ENCODE results near the gene ESYT1.

Gene ESYT1

DNA sequence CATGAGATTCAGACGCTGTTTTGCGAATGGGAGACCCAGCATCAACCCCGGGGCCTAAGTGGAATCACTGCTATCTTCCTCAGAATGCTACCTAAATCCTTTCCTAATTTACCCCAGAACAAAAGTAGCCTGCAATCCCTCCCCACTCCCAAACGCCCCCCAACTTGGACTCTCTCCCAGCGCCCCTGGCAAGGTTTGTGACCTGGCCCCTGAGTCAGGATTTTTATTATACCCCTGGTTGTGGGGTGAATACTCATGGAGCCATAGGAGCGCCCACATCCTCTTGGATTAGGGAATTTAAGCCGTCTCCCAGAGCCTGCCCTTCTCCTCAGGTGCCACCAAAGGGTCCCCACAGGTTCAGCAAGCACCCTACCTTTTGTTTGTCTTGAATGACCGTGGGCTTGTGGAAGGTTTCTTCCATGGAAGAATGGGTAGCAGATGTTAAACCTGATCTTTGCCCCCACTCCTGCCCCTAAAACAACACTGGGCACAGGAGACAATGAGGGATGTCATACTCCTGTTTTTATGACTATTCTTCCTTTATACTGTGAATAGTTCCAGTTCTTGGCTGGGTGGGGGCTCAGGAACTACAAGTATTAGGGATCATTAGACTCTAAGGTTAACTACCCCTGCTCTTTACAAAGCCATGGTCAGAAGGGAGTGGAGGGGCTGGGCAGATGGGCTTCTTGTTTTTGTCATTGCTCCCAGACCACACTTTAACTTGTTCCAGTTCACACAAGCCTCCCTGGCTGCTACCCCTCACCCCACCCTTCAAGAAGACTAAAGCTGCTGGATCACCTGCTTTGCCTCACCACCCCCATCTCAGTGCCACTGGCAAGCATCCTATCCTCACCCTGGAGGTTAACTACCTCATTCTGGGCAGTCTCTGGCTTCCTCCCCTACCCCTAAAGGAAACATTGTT, 24.9 kb downstream of the ESYT1 start:
- TF ChIP-seq GATA2 (IDR thresholded peaks at IDR 0.05; ENCODE audit: low read depth, low read length): no peak
- no peak for TF ChIP-seq GATA3 (IDR thresholded peaks at IDR 0.05; ENCODE audit: low read depth, low read length)

DNA sequence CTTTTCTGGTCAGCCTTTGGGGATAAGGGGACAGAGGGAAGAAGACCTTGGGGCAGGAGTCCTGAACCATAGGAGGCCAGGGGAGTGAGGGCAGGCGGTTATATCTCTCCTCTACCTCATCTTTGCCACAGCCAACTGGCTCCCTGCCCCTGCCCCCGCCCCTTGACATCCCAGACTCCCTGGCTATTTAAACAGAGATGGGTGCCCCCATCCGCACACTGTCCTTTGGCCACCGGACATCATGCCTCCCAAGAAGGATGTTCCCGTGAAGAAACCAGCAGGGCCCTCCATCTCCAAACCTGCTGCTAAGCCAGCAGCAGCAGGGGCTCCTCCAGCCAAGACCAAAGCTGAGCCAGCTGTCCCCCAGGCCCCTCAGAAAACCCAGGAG, 25.6 kb downstream of the ESYT1 start:
- TF ChIP-seq GATA2 (IDR thresholded peaks at IDR 0.05; ENCODE audit: low read depth, low read length): no peak
- TF ChIP-seq GATA3 (IDR thresholded peaks at IDR 0.05; ENCODE audit: low read depth, low read length): no peak

GRCh38 chr12:56154246-56154771, 26.2 kb downstream of the ESYT1 start:
- no peak for TF ChIP-seq GATA2 (IDR thresholded peaks at IDR 0.05; ENCODE audit: low read depth, low read length)
- TF ChIP-seq GATA3 (IDR thresholded peaks at IDR 0.05; ENCODE audit: low read depth, low read length): no peak

DNA sequence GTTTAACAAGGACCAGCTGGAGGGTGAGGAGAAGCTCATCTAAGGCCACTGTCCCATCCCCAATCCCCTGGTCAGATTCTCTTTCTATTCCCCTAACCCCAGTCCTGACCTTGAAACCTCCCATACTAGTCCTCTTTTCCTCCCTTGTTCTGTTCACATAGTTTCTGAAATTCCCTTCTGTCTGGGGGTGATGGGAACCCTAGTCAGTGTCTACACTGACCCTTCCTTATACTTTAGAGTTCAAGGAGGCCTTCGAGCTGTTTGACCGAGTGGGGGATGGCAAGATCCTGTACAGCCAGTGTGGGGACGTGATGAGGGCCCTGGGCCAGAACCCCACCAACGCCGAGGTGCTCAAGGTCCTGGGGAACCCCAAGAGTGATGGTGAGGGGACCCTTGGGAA, 26.8 kb downstream of the ESYT1 start:
- TF ChIP-seq GATA2 (IDR thresholded peaks at IDR 0.05; ENCODE audit: low read depth, low read length): no peak
- no peak for TF ChIP-seq GATA3 (IDR thresholded peaks at IDR 0.05; ENCODE audit: low read depth, low read length)

GRCh38 chr12:56155256-56155845, 27.3 kb downstream of the ESYT1 start:
- no peak for TF ChIP-seq GATA2 (IDR thresholded peaks at IDR 0.05; ENCODE audit: low read depth, low read length)
- no peak for TF ChIP-seq GATA3 (IDR thresholded peaks at IDR 0.05; ENCODE audit: low read depth, low read length)

DNA sequence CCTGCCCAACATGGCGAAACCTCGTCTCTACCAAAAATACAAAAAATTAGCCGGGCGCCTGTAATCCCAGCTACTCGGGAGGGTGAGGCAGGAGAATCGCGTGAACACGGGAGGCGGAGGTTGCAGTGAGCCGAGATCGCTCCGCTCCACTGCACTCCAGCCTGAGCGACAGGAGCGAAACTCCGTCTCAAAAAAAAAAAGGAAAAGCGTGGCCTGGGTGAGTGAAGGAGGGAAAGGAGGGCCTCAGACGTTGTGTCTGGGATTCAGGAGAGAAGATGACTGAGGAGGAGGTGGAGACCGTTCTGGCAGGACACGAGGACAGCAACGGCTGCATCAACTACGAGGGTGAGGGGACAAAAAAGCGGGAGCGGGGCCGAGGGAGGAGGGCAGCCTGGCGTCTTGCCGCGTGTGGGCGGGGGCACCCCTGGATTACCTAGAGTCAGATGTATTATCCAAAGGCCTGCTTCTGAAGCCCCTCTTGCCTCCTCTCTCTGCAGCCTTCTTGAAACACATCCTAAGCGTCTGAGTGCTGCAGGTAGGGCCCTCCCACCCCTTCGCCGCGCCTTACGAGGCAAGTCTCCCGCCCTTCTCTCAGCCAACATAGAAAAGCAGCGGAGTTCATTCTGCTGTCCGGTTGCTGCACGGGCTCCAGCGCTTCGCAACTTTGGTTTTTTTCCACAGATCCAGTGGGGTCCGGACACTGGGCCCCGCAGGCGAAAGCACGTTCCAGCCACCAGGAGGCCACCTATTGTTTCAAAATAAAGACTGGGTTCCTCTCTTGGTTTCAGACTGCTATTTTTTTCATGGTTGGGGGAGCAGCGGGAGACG, 29.3 kb downstream of the ESYT1 start:
- TF ChIP-seq GATA2 (IDR thresholded peaks at IDR 0.05; ENCODE audit: low read depth, low read length) (no peak), GATA3 (IDR thresholded peaks at IDR 0.05; ENCODE audit: low read depth, low read length) (no peak)

DNA sequence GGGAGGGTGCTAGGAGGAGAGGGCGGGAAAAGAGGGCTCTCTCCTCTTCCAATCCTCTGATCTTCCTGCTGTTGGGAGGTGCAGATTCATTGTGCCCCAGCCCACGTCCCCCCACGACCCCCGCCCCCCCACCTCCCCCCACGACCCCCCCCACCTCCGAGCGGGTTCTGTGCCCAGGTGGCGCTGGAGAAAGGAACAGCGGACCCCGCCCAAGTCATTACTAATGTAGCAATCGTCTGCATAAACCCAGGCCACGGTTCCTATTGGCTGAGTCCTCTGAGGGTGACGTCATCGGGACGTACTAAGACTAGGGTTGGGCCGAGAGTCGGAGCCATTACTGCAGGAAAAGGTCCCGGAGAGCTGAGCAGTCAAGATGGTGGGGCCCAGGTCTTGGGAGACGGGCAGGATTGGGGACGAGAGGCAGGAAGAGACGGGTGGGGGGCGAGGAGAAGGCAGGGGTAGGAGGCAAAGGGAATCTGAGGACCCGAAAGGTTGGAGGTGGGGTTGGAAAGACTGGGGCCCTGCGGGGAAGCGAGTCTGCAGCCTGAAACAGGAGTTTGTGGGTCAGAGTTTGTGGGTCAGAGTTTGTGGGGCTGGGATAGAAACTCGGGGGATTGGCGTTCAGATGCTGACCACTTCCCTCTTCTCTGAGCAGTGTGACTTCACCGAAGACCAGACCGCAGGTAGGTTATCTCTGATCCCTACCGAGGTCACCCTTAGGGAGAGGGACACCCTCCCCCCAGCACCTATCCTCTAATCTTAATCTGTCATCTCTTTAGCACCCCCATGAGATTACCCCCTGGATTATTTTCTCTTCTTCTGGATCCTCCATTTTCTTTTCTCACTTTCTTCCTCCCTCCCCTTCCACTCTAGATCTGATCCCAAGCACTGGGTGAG, 30.2 kb downstream of the ESYT1 start, which contains the start of gene MYL6:
Gene MYL6, plus strand, starts transcription at position 331 of the 897 bp plus-strand sequence. Its CDS starts 43 bp downstream, at position 374.
- no peak for TF ChIP-seq GATA3 (IDR thresholded peaks at IDR 0.05; ENCODE audit: low read depth, low read length)
- 0 out of 2 replicates have a peak, but pooled peaks have one; percentile 18 for TF ChIP-seq GATA2 (IDR thresholded peaks at IDR 0.05; ENCODE audit: low read depth, low read length)

- no peak for TF ChIP-seq GATA2 (IDR thresholded peaks at IDR 0.05; ENCODE audit: low read depth, low read length)
- TF ChIP-seq GATA3 (IDR thresholded peaks at IDR 0.05; ENCODE audit: low read depth, low read length): no peak
Measured at GRCh38 chr12:56158926-56159461, 30.9 kb downstream of the ESYT1 start.

- TF ChIP-seq GATA3 (IDR thresholded peaks at IDR 0.05; ENCODE audit: low read depth, low read length) (no peak), GATA2 (IDR thresholded peaks at IDR 0.05; ENCODE audit: low read depth, low read length) (no peak)
Measured at GRCh38 chr12:56159482-56160192, 31.6 kb downstream of the ESYT1 start.

DNA sequence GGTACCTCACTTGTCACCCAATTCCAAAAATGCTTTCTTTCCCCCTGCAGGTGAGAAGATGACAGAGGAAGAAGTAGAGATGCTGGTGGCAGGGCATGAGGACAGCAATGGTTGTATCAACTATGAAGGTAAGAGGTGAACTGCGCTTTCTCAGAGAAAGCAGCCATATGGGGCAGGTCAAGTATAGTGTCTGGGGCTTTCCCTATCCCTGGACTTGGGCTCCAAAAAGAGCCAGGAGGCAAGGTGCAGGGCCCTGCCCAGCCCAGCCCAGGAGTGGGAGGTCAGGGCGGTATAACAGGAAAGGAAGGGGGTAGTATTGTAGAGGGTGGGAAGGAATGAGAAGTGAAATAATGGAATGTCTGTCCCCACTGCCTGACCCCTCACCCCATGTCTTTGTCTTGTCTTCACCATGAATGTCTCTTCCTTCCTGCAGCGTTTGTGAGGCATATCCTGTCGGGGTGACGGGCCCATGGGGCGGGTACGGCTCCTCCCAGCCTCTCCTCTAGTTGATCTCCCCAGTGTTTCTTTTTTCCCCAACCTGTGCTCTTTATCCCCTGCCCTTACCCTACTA, 32.2 kb downstream of the ESYT1 start:
- TF ChIP-seq GATA2 (IDR thresholded peaks at IDR 0.05; ENCODE audit: low read depth, low read length): no peak
- no peak for TF ChIP-seq GATA3 (IDR thresholded peaks at IDR 0.05; ENCODE audit: low read depth, low read length)

GRCh38 chr12:56160894-56161689, 33.0 kb downstream of the ESYT1 start:
- no peak for TF ChIP-seq GATA3 (IDR thresholded peaks at IDR 0.05; ENCODE audit: low read depth, low read length)
- no peak for TF ChIP-seq GATA2 (IDR thresholded peaks at IDR 0.05; ENCODE audit: low read depth, low read length)
